ENCODE measurements around the gene SYTL3.

Gene SYTL3

GRCh38 chr6:158722176-158722729 is 72.4 kb downstream of the SYTL3 start:
- TF ChIP-seq CTCF (IDR thresholded peaks at IDR 0.05; ENCODE audit: borderline replicate concordance, insufficient read depth, low read depth, low read length) = no peak
- no peak overlapping the region for H3K4me3 ChIP-seq (ENCODE audit: low read depth, low read length)

- no peak for TF ChIP-seq CTCF (IDR thresholded peaks at IDR 0.05; ENCODE audit: borderline replicate concordance, insufficient read depth, low read depth, low read length)
Observed at GRCh38 chr6:158725704-158726103, 75.8 kb downstream of the SYTL3 start.

GRCh38 chr6:158729906-158730540 is 80.2 kb downstream of the SYTL3 start:
- TF ChIP-seq CTCF (IDR thresholded peaks at IDR 0.05; ENCODE audit: borderline replicate concordance, insufficient read depth, low read depth, low read length) = no peak
- H3K4me3 ChIP-seq (ENCODE audit: low read depth, low read length) = no peak overlapping the region

More at GRCh38 chr6:158725704-158726103, 75.8 kb downstream of the SYTL3 start:
- H3K4me3 ChIP-seq (ENCODE audit: low read depth, low read length) = no peak overlapping the region

GRCh38 chr6:158730541-158730907 is 80.7 kb downstream of the SYTL3 start:
- H3K4me3 ChIP-seq (ENCODE audit: low read depth, low read length) = no peak overlapping the region
- no peak for TF ChIP-seq CTCF (IDR thresholded peaks at IDR 0.05; ENCODE audit: borderline replicate concordance, insufficient read depth, low read depth, low read length)

GRCh38 chr6:158735009-158735408 is 85.2 kb downstream of the SYTL3 start:
- no peak overlapping the region for H3K4me3 ChIP-seq (ENCODE audit: low read depth, low read length)
- no peak for TF ChIP-seq CTCF (IDR thresholded peaks at IDR 0.05; ENCODE audit: borderline replicate concordance, insufficient read depth, low read depth, low read length)

GRCh38 chr6:158737082-158737709 is 87.3 kb downstream of the SYTL3 start:
- no peak overlapping the region for H3K4me3 ChIP-seq (ENCODE audit: low read depth, low read length)
- no peak for TF ChIP-seq CTCF (IDR thresholded peaks at IDR 0.05; ENCODE audit: borderline replicate concordance, insufficient read depth, low read depth, low read length)

All from GM12875 (cell line).